ENCODE results near the gene CIAO3.

GRCh38 chr16:725041-725376, 15.8 kb downstream of the CIAO3 start:
- TF ChIP-seq CTCF (IDR thresholded peaks at IDR 0.05): no peak
- TF ChIP-seq POLR2A (IDR thresholded peaks at IDR 0.05): no peak
- TF ChIP-seq EP300 (IDR thresholded peaks at IDR 0.05): no peak
- no peak for TF ChIP-seq POLR2AphosphoS5 (IDR thresholded peaks at IDR 0.05)

Data from suprapubic skin (tissue), 4 donors.